Measurements from ENCODE around the gene TCEA3. TPM values are rescaled to one million over a fixed set of nuclear protein-coding genes. Genes with fewer than 3 reads are reported as not detected.

The TCEA3 gene
- polyA plus RNA-seq, 1 donor (not counting 4 experiments of a cell fraction or from before 2014, with no cell fraction given) = 0.38 TPM

DNA sequence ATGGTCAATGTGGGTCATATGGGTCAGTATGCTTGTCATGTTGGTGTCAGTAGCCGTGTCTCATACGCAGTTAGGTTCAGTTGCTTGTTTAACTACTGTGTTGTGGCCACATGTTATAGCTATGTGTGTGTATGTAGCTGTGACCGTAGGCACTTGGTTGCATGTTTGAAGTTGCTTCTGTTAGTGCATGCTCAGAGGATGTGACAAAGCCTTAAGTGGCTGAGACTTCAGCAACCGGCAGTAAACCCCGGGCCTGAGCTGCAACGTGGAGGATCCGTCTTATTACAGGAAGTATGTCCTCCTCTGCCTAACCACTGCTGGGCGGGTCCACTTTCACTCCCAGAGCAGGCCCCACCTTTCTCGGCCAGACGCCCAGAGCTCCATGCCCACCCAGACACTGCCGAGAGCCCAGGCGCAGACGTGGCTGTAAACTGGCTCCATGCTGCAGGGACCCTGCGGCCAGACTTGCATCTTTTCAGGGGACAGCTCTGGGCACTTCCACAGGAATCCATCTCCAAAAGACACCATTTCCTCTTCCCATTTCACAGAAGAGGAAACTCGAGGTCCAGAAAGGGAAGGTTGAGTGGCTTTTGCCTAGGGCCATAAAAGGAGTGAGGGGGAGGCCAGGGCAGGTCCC, 2.2 kb downstream of the TCEA3 start:
- Histone ChIP-seq H3K4me3 (ENCODE audit: control insufficient read depth in 2 of 3, extremely low read depth in 1 of 3, insufficient read depth in 2 of 3, low read depth in 1 of 3, low read length in 3 of 3) (no peak overlapping the region), H3K27ac (ENCODE audit: control insufficient read depth, insufficient read depth, low read length) (no peak overlapping the region), H2AFZ (ENCODE audit: control insufficient read depth, low read length) (peak overlapping the region; percentile 73), H3K9me1 (ENCODE audit: control insufficient read depth, extremely low read depth, insufficient read depth, low read length) (peaks cover 3% of the 10 kb centered on the region), H3K9me3 (ENCODE audit: control insufficient read depth, low read depth, low read length) (no peaks in the 10 kb centered on the region), H3K27me3 (ENCODE audit: control insufficient read depth, extremely low read depth, insufficient read depth, low read length) (peaks cover 23% of the 10 kb centered on the region), H3K4me2 (ENCODE audit: control insufficient read depth, extremely low read depth, insufficient read depth, low read depth, low read length) (peak overlapping the region; percentile 51), H3K4me1 (ENCODE audit: control insufficient read depth, extremely low read depth, insufficient read depth, low read length) (peaks cover 22% of the 10 kb centered on the region), H3K79me2 (ENCODE audit: control insufficient read depth, insufficient read depth, low read length) (no peaks in the 10 kb centered on the region), H3K36me3 (ENCODE audit: control insufficient read depth in 2 of 2, extremely low read depth in 1 of 2, insufficient read depth in 2 of 2, low read length in 2 of 2) (no peaks in the 10 kb centered on the region), H3K9ac (ENCODE audit: control insufficient read depth, extremely low read depth, insufficient read depth, low read length) (no peak overlapping the region), H4K20me1 (ENCODE audit: control insufficient read depth, extremely low read depth, insufficient read depth, low read length) (no peaks in the 10 kb centered on the region)
- dilution Hi-C loops (cut with MboI; ENCODE audit: extremely low pct_ligation_motif_present, low sequenced_read_pairs) = loop anchor here (10.0 kb wide), 1 partner anchor 88 kb away; no protein-coding TSS in a partner anchor
- TF ChIP-seq, protein P1, sequence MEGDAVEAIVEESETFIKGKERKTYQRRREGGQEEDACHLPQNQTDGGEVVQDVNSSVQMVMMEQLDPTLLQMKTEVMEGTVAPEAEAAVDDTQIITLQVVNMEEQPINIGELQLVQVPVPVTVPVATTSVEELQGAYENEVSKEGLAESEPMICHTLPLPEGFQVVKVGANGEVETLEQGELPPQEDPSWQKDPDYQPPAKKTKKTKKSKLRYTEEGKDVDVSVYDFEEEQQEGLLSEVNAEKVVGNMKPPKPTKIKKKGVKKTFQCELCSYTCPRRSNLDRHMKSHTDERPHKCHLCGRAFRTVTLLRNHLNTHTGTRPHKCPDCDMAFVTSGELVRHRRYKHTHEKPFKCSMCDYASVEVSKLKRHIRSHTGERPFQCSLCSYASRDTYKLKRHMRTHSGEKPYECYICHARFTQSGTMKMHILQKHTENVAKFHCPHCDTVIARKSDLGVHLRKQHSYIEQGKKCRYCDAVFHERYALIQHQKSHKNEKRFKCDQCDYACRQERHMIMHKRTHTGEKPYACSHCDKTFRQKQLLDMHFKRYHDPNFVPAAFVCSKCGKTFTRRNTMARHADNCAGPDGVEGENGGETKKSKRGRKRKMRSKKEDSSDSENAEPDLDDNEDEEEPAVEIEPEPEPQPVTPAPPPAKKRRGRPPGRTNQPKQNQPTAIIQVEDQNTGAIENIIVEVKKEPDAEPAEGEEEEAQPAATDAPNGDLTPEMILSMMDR (optimal IDR thresholded peaks at IDR 0.05 in 1 of 3, IDR thresholded peaks at IDR 0.05 in 1 of 3, conservative IDR thresholded peaks at IDR 0.05 in 1 of 3; ENCODE audit: extremely low read depth in 1 of 3, insufficient read depth in 2 of 3, low read length in 3 of 3) = no peak
- TF ChIP-seq EZH2 (IDR thresholded peaks at IDR 0.05; ENCODE audit: low read length) = no peak
- FAIRE-seq (no peak), DNase-seq (ENCODE audit: low read depth, low spot score) (no peak)

DNA sequence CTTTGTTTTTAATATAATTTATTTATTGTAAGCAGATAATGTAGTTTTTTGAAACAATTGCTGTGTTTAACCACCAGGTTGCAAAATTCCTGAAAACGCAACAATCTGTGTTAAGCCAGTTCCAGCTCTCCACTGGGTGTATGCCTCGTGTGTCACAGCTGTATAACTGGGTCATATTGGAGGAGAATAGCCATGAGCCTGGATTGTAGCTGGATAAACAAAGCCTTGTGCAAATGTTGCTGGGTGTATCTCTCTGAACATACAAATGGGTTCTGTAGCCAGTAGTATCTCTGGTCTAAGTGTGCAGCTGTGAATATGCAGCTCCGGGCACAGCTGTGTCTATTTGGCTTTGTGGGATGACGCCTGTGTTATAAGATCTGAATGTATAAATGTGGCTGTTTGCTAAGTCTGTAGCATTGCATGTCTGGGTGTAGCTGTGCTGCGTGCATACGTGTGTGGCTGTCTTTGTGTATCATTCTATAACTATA, 2.8 kb downstream of the TCEA3 start:
- Histone ChIP-seq H3K4me2 (ENCODE audit: control insufficient read depth, extremely low read depth, insufficient read depth, low read depth, low read length) (peak overlapping the region; percentile 51), H3K9me1 (ENCODE audit: control insufficient read depth, extremely low read depth, insufficient read depth, low read length) (peaks cover 3% of the 10 kb centered on the region), H3K9ac (ENCODE audit: control insufficient read depth, extremely low read depth, insufficient read depth, low read length) (no peak overlapping the region), H4K20me1 (ENCODE audit: control insufficient read depth, extremely low read depth, insufficient read depth, low read length) (no peaks in the 10 kb centered on the region), H2AFZ (ENCODE audit: control insufficient read depth, low read length) (peak overlapping the region; percentile 73), H3K27ac (ENCODE audit: control insufficient read depth, insufficient read depth, low read length) (no peak overlapping the region), H3K9me3 (ENCODE audit: control insufficient read depth, low read depth, low read length) (no peaks in the 10 kb centered on the region), H3K36me3 (ENCODE audit: control insufficient read depth in 2 of 2, extremely low read depth in 1 of 2, insufficient read depth in 2 of 2, low read length in 2 of 2) (no peaks in the 10 kb centered on the region), H3K4me1 (ENCODE audit: control insufficient read depth, extremely low read depth, insufficient read depth, low read length) (peaks cover 22% of the 10 kb centered on the region), H3K4me3 (ENCODE audit: control insufficient read depth in 2 of 3, extremely low read depth in 1 of 3, insufficient read depth in 2 of 3, low read depth in 1 of 3, low read length in 3 of 3) (no peak overlapping the region), H3K27me3 (ENCODE audit: control insufficient read depth, extremely low read depth, insufficient read depth, low read length) (peaks cover 23% of the 10 kb centered on the region), H3K79me2 (ENCODE audit: control insufficient read depth, insufficient read depth, low read length) (no peaks in the 10 kb centered on the region)
- no peak for DNase-seq (ENCODE audit: low read depth, low spot score)
- TF ChIP-seq EZH2 (IDR thresholded peaks at IDR 0.05; ENCODE audit: low read length) = no peak
- TF ChIP-seq, protein P1 (optimal IDR thresholded peaks at IDR 0.05 in 1 of 3, IDR thresholded peaks at IDR 0.05 in 1 of 3, conservative IDR thresholded peaks at IDR 0.05 in 1 of 3; ENCODE audit: extremely low read depth in 1 of 3, insufficient read depth in 2 of 3, low read length in 3 of 3) = peak in 1 of 3 experiments; percentile 12
- dilution Hi-C loops (cut with MboI; ENCODE audit: extremely low pct_ligation_motif_present, low sequenced_read_pairs) = loop anchor here (10.0 kb wide), 1 partner anchor 87 kb away; no protein-coding TSS in a partner anchor
- peak; percentile 48 for FAIRE-seq

Measured in keratinocyte (primary cell).